Adrenal gland (tissue), 12 donors: ENCODE data around the gene GPR45. TPM values are rescaled to one million over a fixed set of nuclear protein-coding genes. Genes with fewer than 3 reads are reported as not detected.

Experiments
- DNase-seq, 7 donors: peaks; one replicate each; pipeline ENCODE4 v3.0.0-alpha.2; 2019 to 2020
- H3K27ac ChIP-seq, 5 donors: fragments of 200-600 bp; sonication (generic) in 4 of 5; 1 replicate in 3 of 5; 2 replicates in 2 of 5; pipeline versions ENCODE4 v1.5.1 to v1.8.0; 2016 to 2020; ENCODE audit warnings: mild to moderate bottlenecking in 1 of 5
- H3K27me3 ChIP-seq: fragments of 200-600 bp; 2 replicates; pipeline ENCODE4 v1.8.0; 2021
- H3K36me3 ChIP-seq, 2 donors: fragments of 200-600 bp; replicated peaks in 1 of 2; 1 replicate in 1 of 2; 2 replicates in 1 of 2; pipeline versions ENCODE4 v1.5.1 to v1.8.0; 2018 to 2022
- H3K4me1 ChIP-seq, 2 donors: fragments of 200-600 bp; replicated peaks in 1 of 2; 1 replicate in 1 of 2; 2 replicates in 1 of 2; pipeline versions ENCODE4 v1.5.1 to v1.8.0; 2018 to 2021
- H3K4me3 ChIP-seq, 4 donors: fragments of 200-600 bp; sonication (generic) in 3 of 4; one replicate each; pipeline ENCODE4 v1.5.1; 2016 to 2018
- H3K9me3 ChIP-seq, 3 donors: fragments of 200-600 bp; sonication (generic) in 1 of 3; replicated peaks in 1 of 3; 1 replicate in 2 of 3; 2 replicates in 1 of 3; pipeline versions ENCODE4 v1.5.1 to v1.8.0; 2016 to 2021
- POLR2A ChIP-seq, 2 donors: fragments of 450-650 bp; IDR thresholded peaks; one replicate each; pipeline ENCODE4 v1.6.1; 2017; ENCODE audit warnings: antibody characterized with exemption in 2 of 2, mild to moderate bottlenecking in 2 of 2, moderate library complexity in 1 of 2
- WGBS, 4 donors: extraction: QIAGEN DNeasy Blood & Tissue Kit in 2 of 4; methylation state at CpG; one replicate each; pipeline versions ENCODE4 v1.1.5 to v1.1.7; 2013 to 2017; 5-methylcytosine and 5-hydroxymethylcytosine counted together
- intact Hi-C, 2 donors: fragments of 100-400 bp; cut with DNase I; formaldehyde crosslinking; loops; one replicate each; pipeline versions ENCODE4 v1.14.1 to v1.15.0; 2022 to 2023
- polyA plus RNA-seq, 3 donors: library from polyadenylated mRNA; stranded (reverse); fragments of 200-250 nt in 2 of 3; fragments of 350-450 nt in 1 of 3; fragmentation: Illumina TruSeq in 1 of 3; extraction: RNeasy Lipid Tissue Mini Kit (QIAGEN cat#74804) in 1 of 3; gene quantifications; one replicate each; pipeline ENCODE4 v1.2.3, GENCODE V29; 2013 to 2014
- total RNA-seq, 9 donors: library from RNA; depleted of rRNA in 4 of 9; stranded (reverse); fragments of >200 nt in 4 of 9; fragments of 120-200 nt in 1 of 9; fragmentation: NEBNext Ultra II Directional in 1 of 9; extraction: Animal tissue kit (Norgen Biotek cat#: 25700) in 1 of 9; gene quantifications; one replicate each; pipeline versions ENCODE4 v1.1.0 to v1.2.4, GENCODE V29; 2013 to 2023
- TF ChIP-seq, protein P1 (sequence below), 6 experiments: fragments of 450-650 bp in 4 of 6; fragments of 200-600 bp in 2 of 6; sonication (generic) in 1 of 6; IDR thresholded peaks; 1 replicate in 5 of 6; 2 replicates in 1 of 6; pipeline versions ENCODE4 v1.5.1 to v1.8.0; 2016 to 2021; ENCODE audit warnings: antibody characterized with exemption in 6 of 6, mild to moderate bottlenecking in 2 of 6, moderate library complexity in 1 of 6
- donor health status: healthy with polysubstance abuse.
- donor health status: Bipolar disorder and iron deficiency.
- donor health status: DM: yes; HTN: yes; CAD: no.
- donor health status: DM: no; HTN: no; CAD: no.
- donor health status: DM: no; HTN: no; CAD: no.
- donor health status: DM: yes; HTN: yes; CAD: no.

GPR45 gene
- total and polyA plus RNA-seq, 12 donors: 0.14 TPM; not detected in 11

DNA sequence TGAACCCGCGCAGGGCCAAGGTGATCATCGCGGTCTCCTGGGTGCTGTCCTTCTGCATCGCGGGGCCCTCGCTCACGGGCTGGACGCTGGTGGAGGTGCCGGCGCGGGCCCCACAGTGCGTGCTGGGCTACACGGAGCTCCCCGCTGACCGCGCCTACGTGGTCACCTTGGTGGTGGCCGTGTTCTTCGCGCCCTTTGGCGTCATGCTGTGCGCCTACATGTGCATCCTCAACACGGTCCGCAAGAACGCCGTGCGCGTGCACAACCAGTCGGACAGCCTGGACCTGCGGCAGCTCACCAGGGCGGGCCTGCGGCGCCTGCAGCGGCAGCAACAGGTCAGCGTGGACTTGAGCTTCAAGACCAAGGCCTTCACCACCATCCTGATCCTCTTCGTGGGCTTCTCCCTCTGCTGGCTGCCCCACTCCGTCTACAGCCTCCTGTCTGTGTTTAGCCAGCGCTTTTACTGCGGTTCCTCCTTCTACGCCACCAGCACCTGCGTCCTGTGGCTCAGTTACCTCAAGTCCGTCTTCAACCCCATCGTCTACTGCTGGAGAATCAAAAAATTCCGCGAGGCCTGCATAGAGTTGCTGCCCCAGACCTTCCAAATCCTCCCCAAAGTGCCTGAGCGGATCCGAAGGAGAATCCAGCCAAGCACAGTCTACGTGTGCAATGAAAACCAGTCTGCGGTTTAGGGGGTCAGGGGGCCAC, 897 bp downstream of the GPR45 start:
- intact Hi-C loops: no loop called here
- 95 to 98% (median 97%) methylated on average over 32 to 50 of the region's 50 CpGs for WGBS, 4 donors

DNA sequence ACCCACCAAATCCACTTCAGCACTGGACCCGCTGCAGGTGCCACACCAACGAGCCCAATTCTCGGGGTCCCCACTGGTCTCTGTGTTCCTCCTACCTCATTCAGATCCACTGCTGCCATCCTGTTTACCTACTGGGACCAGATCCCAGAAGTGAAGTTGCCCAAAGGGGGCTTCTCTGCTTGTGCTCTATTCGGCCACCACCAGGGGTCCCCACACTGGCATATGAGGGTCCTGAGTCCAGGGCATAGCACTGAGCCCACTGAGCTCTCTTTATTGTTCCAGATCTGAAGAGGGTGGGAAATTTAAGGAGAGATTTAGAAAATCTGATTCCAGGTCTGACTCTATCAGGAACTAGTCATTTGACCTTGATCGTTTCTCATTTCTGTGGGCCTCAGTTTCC, 2.4 kb downstream of the GPR45 start:
- intact Hi-C loops: no loop called here
- no peak overlapping the region for H3K4me3 ChIP-seq
- TF ChIP-seq, protein P1, sequence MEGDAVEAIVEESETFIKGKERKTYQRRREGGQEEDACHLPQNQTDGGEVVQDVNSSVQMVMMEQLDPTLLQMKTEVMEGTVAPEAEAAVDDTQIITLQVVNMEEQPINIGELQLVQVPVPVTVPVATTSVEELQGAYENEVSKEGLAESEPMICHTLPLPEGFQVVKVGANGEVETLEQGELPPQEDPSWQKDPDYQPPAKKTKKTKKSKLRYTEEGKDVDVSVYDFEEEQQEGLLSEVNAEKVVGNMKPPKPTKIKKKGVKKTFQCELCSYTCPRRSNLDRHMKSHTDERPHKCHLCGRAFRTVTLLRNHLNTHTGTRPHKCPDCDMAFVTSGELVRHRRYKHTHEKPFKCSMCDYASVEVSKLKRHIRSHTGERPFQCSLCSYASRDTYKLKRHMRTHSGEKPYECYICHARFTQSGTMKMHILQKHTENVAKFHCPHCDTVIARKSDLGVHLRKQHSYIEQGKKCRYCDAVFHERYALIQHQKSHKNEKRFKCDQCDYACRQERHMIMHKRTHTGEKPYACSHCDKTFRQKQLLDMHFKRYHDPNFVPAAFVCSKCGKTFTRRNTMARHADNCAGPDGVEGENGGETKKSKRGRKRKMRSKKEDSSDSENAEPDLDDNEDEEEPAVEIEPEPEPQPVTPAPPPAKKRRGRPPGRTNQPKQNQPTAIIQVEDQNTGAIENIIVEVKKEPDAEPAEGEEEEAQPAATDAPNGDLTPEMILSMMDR (IDR thresholded peaks at IDR 0.05): no peak
- TF ChIP-seq POLR2A (IDR thresholded peaks at IDR 0.05): no peak
- DNase-seq: no peak
- H3K27me3 ChIP-seq: no peaks in the 10 kb centered on the region
- H3K9me3 ChIP-seq: no peaks in the 10 kb centered on the region
- no peaks in the 10 kb centered on the region for H3K36me3 ChIP-seq
- H3K4me1 ChIP-seq: no peaks in the 10 kb centered on the region
- H3K27ac ChIP-seq: no peak overlapping the region
- WGBS, 4 donors: 49 to 65% (median 62%) methylated on average over 4 to 5 of the region's 5 CpGs

More for the DNA sequence above, 897 bp downstream of the GPR45 start:
- Histone ChIP-seq H3K27me3 (no peaks in the 10 kb centered on the region), H3K36me3 (no peaks in the 10 kb centered on the region), H3K4me3 (no peak overlapping the region), H3K27ac (no peak overlapping the region), H3K4me1 (no peaks in the 10 kb centered on the region), H3K9me3 (no peaks in the 10 kb centered on the region)
- no peak for DNase-seq
- no peak for TF ChIP-seq POLR2A (IDR thresholded peaks at IDR 0.05)
- TF ChIP-seq, protein P1 (IDR thresholded peaks at IDR 0.05): no peak

DNA sequence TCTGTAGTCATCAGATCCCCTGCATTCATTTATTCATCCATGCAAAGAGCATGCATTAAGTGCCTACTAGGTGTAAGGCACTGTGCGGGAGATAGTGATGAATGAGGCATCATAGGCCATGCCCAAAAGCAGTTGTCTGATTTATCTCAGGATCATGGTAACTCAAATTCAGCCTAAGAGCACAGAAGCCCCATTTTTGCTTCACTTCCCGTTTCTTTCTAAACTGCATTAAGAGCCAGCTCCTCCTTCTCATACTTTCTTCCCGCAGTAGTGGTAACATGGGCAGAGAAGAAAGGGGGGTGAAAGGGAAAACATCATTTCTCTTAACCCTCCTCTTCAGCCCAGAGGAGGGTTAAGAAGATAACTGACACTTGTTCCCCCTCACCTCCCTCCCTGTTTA, 2.9 kb downstream of the GPR45 start:
- 67 to 80% (median 76%) methylated on average over 3 of the region's 3 CpGs for WGBS, 4 donors
- no peaks in the 10 kb centered on the region for H3K27me3 ChIP-seq
- DNase-seq: no peak
- H3K9me3 ChIP-seq: no peaks in the 10 kb centered on the region
- no peaks in the 10 kb centered on the region for H3K36me3 ChIP-seq
- no peaks in the 10 kb centered on the region for H3K4me1 ChIP-seq
- intact Hi-C loops: no loop called here
- H3K4me3 ChIP-seq: no peak overlapping the region
- H3K27ac ChIP-seq: no peak overlapping the region
- TF ChIP-seq, protein P1 (IDR thresholded peaks at IDR 0.05): no peak
- no peak for TF ChIP-seq POLR2A (IDR thresholded peaks at IDR 0.05)

DNA sequence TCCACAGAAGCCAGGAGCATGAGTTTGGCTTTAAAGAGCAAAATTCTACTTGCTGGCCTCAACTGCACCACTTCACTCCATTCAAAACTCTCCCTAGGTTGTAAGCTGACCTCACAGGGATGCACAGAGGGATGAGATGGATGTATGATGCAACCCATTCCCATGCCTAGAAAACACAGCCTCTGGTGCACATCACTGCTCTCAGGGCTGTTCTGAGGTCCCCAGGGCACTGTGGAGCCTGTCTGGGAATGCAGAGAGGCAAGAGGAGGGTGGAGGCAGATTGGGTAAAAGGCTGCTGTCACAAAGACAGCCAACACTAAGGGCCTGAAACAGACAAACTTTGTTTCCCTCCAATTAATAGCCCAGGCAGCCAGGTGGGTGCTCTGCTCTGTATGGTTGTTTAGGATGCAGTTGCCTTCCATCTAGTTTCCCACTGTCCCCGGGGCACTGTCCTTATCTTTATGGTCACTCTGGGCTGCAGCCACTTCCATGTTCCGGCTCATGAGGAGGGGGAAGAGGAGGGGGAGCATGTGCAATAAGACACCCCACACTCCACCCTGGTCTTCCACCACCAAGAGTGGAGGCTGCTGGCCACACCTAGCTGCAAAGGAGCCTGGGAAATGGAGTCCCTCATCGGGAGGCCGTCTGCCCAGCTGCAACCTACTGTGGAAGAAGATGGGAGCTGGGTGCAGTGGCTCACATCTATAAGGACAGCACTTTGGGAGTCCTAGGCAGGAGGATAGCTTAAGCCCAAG, 7.0 kb downstream of the GPR45 start:
- H3K9me3 ChIP-seq: no peaks in the 10 kb centered on the region
- WGBS, 4 donors: 67 to 92% (median 76%) methylated on average over 2 to 4 of the region's 4 CpGs
- H3K36me3 ChIP-seq: no peaks in the 10 kb centered on the region
- TF ChIP-seq, protein P1 (IDR thresholded peaks at IDR 0.05): no peak
- no peak for TF ChIP-seq POLR2A (IDR thresholded peaks at IDR 0.05)
- DNase-seq: no peak
- H3K4me1 ChIP-seq: no peaks in the 10 kb centered on the region
- no peak overlapping the region for H3K27ac ChIP-seq
- no peaks in the 10 kb centered on the region for H3K27me3 ChIP-seq
- no peak overlapping the region for H3K4me3 ChIP-seq
- intact Hi-C loops: no loop called here
